A549 (cell line): ENCODE data around the gene HNRNPAB. TPM values are rescaled to one million over a fixed set of nuclear protein-coding genes. Genes with fewer than 3 reads are reported as not detected.

Experiments used
- ATAC-seq, 2 experiments: fragments of 200-7000 bp in 1 of 2; fragments of >200 bp in 1 of 2; cut with Nextera tagmentation in 1 of 2; cut with Tn5 transposase in 1 of 2; 3 replicates each; pipeline versions ENCODE4 v1.8.0 to v1.9.1; 2018 to 2020; ENCODE audit warnings: mild to moderate bottlenecking in 1 of 2, moderate library complexity in 1 of 2
- CTCF ChIA-PET: fragments of 300-600 bp; sonication (Branson Sonifier 250); formaldehyde crosslinking; extraction: SDS; loops from one replicate; lab custom pipeline; 2021; ENCODE audit warnings: antibody characterized with exemption, inconsistent platforms; lab: Yijun Ruan, JAX
- POLR2A ChIA-PET: fragments of 350-600 bp; formaldehyde crosslinking; extraction: SDS; loops from one replicate; lab custom pipeline; 2021; ENCODE audit warnings: antibody characterized with exemption, inconsistent platforms; lab: Yijun Ruan, JAX
- DNase-seq, 2 experiments: peaks; one replicate each; pipeline versions ENCODE4 v3.0.0 to v3.0.0-alpha.2; 2011 to 2016; ENCODE audit warnings: low read depth in 1 of 2, low spot score in 1 of 2
- FAIRE-seq: peaks from 2 replicates; lab custom pipeline; 2011; peaks lifted over from hg19 to GRCh38; lab: Jason Lieb, UNC
- H3K27ac ChIP-seq, 2 experiments: fragments of >200 bp; sonication (Bioruptor Twin); formaldehyde crosslinking; 3 replicates each; pipeline ENCODE4 v1.5.1; 2016 to 2017
- H3K4me1 ChIP-seq: fragments of >200 bp; sonication (Bioruptor Twin); formaldehyde crosslinking; 3 replicates; pipeline ENCODE4 v1.6.1; 2016
- H3K4me2 ChIP-seq: fragments of >200 bp; sonication (Bioruptor Twin); formaldehyde crosslinking; 3 replicates; pipeline ENCODE4 v1.6.1; 2016
- H3K4me3 ChIP-seq: fragments of >200 bp; sonication (Bioruptor Twin); formaldehyde crosslinking; 3 replicates; pipeline ENCODE4 v1.5.1; 2016
- H3K9me3 ChIP-seq: fragments of >200 bp; sonication (Bioruptor Twin); formaldehyde crosslinking; 3 replicates; pipeline ENCODE4 v1.6.1; 2016
- ATOH8 ChIP-seq: fragments of 250-450 bp; sonication (Bioruptor Pico); IDR thresholded peaks from 2 replicates; pipeline ENCODE4 v1.5.0; 2020; ENCODE audit warnings: low read depth, mild to moderate bottlenecking, moderate library complexity
- BCL3 ChIP-seq: fragments of >200 bp; sonication (Bioruptor Twin); formaldehyde crosslinking; IDR thresholded peaks from 3 replicates; pipeline ENCODE4 v1.6.1; 2016
- CHD2 ChIP-seq: fragments of 150-350 bp; IDR thresholded peaks from 2 replicates; pipeline ENCODE4 v1.6.1; 2014; ENCODE audit warnings: low read length; ENCODE audit not compliant: partially characterized antibody
- CTCF ChIP-seq: fragments of >200 bp; sonication (Bioruptor Twin); formaldehyde crosslinking; IDR thresholded peaks from 3 replicates; pipeline ENCODE4 v1.5.1; 2016
- E2F6 ChIP-seq: IDR thresholded peaks from 2 replicates; pipeline ENCODE4 v1.6.1; 2012; ENCODE audit warnings: low read depth, borderline replicate concordance
- ELK1 ChIP-seq: fragments of 150-350 bp; IDR thresholded peaks from 2 replicates; pipeline ENCODE4 v1.6.1; 2014; ENCODE audit warnings: low read depth, mild to moderate bottlenecking, low read length
- ESRRA ChIP-seq: fragments of 150-350 bp; IDR thresholded peaks from 2 replicates; pipeline ENCODE4 v1.6.1; 2014; ENCODE audit warnings: mild to moderate bottlenecking, low read length, borderline replicate concordance
- FOSB ChIP-seq: fragments of 250-450 bp; sonication (Bioruptor Pico); IDR thresholded peaks from 2 replicates; pipeline ENCODE4 v1.5.0; 2020; ENCODE audit warnings: mild to moderate bottlenecking, moderate library complexity
- FOSL2 ChIP-seq, 2 experiments: fragments of 450-650 bp in 1 of 2; fragments of >200 bp in 1 of 2; sonication (Bioruptor Twin) in 1 of 2; formaldehyde crosslinking; IDR thresholded peaks; 2 replicates each; pipeline versions ENCODE4 v1.5.0 to v1.6.1; 2016 to 2020; ENCODE audit warnings: mild to moderate bottlenecking in 1 of 2, moderate library complexity in 1 of 2
- HDAC2 ChIP-seq: fragments of 200-600 bp; sonication (generic); IDR thresholded peaks from 2 replicates; pipeline ENCODE4 v1.6.1; 2016
- HES2 ChIP-seq: fragments of >200 bp; sonication (Bioruptor Twin); formaldehyde crosslinking; IDR thresholded peaks from 2 replicates; pipeline ENCODE4 v1.6.1; 2016
- JUN ChIP-seq, 2 experiments: fragments of >200 bp; sonication (Bioruptor Twin); formaldehyde crosslinking; IDR thresholded peaks; 2 replicates in 1 of 2; 3 replicates in 1 of 2; pipeline ENCODE4 v1.6.1; 2016 to 2017
- NPAS2 ChIP-seq: fragments of 250-450 bp; sonication (Bioruptor Pico); IDR thresholded peaks from 2 replicates; pipeline ENCODE4 v1.8.0; 2022; ENCODE audit warnings: mild to moderate bottlenecking, moderate library complexity, borderline replicate concordance
- PHF8 ChIP-seq: fragments of 200-600 bp; sonication (generic); IDR thresholded peaks from 2 replicates; pipeline ENCODE4 v1.6.1; 2016; ENCODE audit warnings: low read depth, mild to moderate bottlenecking, antibody characterized with exemption, moderate library complexity, borderline replicate concordance
- POLR2AphosphoS2 ChIP-seq: conservative IDR thresholded peaks from 2 replicates; pipeline ENCODE4 v1.6.1; 2012; ENCODE audit warnings: low read length, improper control_type of control experiment, inconsistent platforms
- RCOR1 ChIP-seq: fragments of 150-350 bp; IDR thresholded peaks from 2 replicates; pipeline ENCODE4 v1.6.1; 2014; ENCODE audit warnings: antibody characterized with exemption, low read length, low read depth
- REST ChIP-seq: fragments of 200-600 bp; sonication (generic); IDR thresholded peaks from 2 replicates; pipeline ENCODE4 v1.6.1; 2016; ENCODE audit warnings: antibody characterized with exemption, mild to moderate bottlenecking, moderate library complexity
- RFX5 ChIP-seq: fragments of 450-650 bp; IDR thresholded peaks from 2 replicates; pipeline ENCODE4 v1.7.1; 2014; ENCODE audit warnings: antibody characterized with exemption, mild to moderate bottlenecking, moderate library complexity
- RNF2 ChIP-seq: fragments of 200-600 bp; sonication (generic); IDR thresholded peaks from 2 replicates; pipeline ENCODE4 v1.6.1; 2016; ENCODE audit warnings: low read depth, mild to moderate bottlenecking, antibody characterized with exemption, moderate library complexity, borderline replicate concordance
- TFCP2L1 ChIP-seq: fragments of 250-450 bp; sonication (Bioruptor Pico); IDR thresholded peaks from 2 replicates; pipeline ENCODE4 v1.5.0; 2021; ENCODE audit warnings: mild to moderate bottlenecking
- TP53 ChIP-seq: fragments of 250-450 bp; sonication (Bioruptor Pico); IDR thresholded peaks from 2 replicates; pipeline ENCODE4 v1.5.0; 2021; ENCODE audit warnings: mild to moderate bottlenecking, moderate library complexity
- ZSCAN20 ChIP-seq: fragments of 250-450 bp; sonication (Bioruptor Pico); IDR thresholded peaks from 2 replicates; pipeline ENCODE4 v1.8.0; 2022; ENCODE audit warnings: mild to moderate bottlenecking, moderate library complexity
- WGBS: methylation state at CpG from one replicate; pipeline ENCODE4 v1.1.6; 2017; ENCODE audit errors: missing lambda C conversion rate; 5-methylcytosine and 5-hydroxymethylcytosine counted together
- polyA plus RNA-seq, 4 experiments: library from polyadenylated mRNA; depleted of rRNA in 3 of 4; stranded (reverse); fragments of >200 nt; fragmentation: RNase III in 1 of 4; extraction: RNeasy Plus Mini Kit Qiagen cat#74134 plus additional on column Dnase treatment in 1 of 4; gene quantifications; 2 replicates in 3 of 4; 3 replicates in 1 of 4; pipeline ENCODE4 v1.2.3, GENCODE V29; 2011 to 2017

HNRNPAB gene
- polyA plus RNA-seq, 2 of the 4 experiments (the other 2 are of a cell fraction), result 200 to 352 TPM

- TF ChIP-seq POLR2AphosphoS2 (no peak), HDAC2 (no peak), E2F6 (no peak), JUN (IDR thresholded peaks at IDR 0.05) (no peak), CHD2 (no peak)
Observed at GRCh38 chr5:178155065-178155464, 49.3 kb upstream of the HNRNPAB start (continued).

- TF ChIP-seq PHF8, result no peak
- TF ChIP-seq CTCF, result no peak
- no peak for TF ChIP-seq TFCP2L1 (CRISPR knock-in tag)
- TF ChIP-seq BCL3, result no peak
- no peak for TF ChIP-seq REST
- no peak for TF ChIP-seq RFX5
- TF ChIP-seq FOSL2 (IDR thresholded peaks at IDR 0.05), result no peak
- no peak for TF ChIP-seq FOSL2 (CRISPR knock-in tag; IDR thresholded peaks at IDR 0.05)
- no peak for TF ChIP-seq RCOR1
- no peak for TF ChIP-seq HES2
- TF ChIP-seq, all 56 proteins: peak for 0
- Histone ChIP-seq H3K27ac (no peak overlapping the region), H3K9me3 (no peaks in the 10 kb centered on the region), H3K4me3 (no peak overlapping the region), H3K4me2 (no peak overlapping the region), H3K4me1 (no peaks in the 10 kb centered on the region)
- ChIA-PET POLR2A (no interaction called here), CTCF (interaction anchor here (12.1 kb wide), 1 partner anchor 85 kb away, joined by 110 read pairs; no protein-coding TSS in a partner anchor)
- ATAC-seq, result no peak
- FAIRE-seq, result no peak
- no peak for DNase-seq
- WGBS, result 83% methylated on average over 5 of the region's 5 CpGs
Observed at GRCh38 chr5:178160176-178160575, 44.2 kb upstream of the HNRNPAB start.

- POLR2A ChIA-PET, result no interaction called here
- H3K27ac ChIP-seq, result no peak overlapping the region
- no peaks in the 10 kb centered on the region for H3K9me3 ChIP-seq
- CTCF ChIA-PET, result interaction anchor here (0.9 to 12.1 kb wide), 7 partner anchors 8 to 555 kb away, joined by 3 to 110 read pairs (median 4); partner anchors contain the start of gene NHP2
- FAIRE-seq (no peak), ATAC-seq (no peak), DNase-seq (no peak)
- H3K4me1 ChIP-seq, result no peaks in the 10 kb centered on the region
- no peak overlapping the region for H3K4me3 ChIP-seq
- no peak overlapping the region for H3K4me2 ChIP-seq
- 75% methylated on average over 9 of the region's 9 CpGs for WGBS
- TF ChIP-seq ESRRA (no peak), ELK1 (no peak), FOSB (CRISPR knock-in tag) (no peak), ZSCAN20 (CRISPR knock-in tag) (no peak), CTCF (no peak), NPAS2 (CRISPR knock-in tag) (no peak), TP53 (no peak), RNF2 (no peak), ATOH8 (CRISPR knock-in tag) (no peak)
Observed at GRCh38 chr5:178162481-178162880, 41.9 kb upstream of the HNRNPAB start.
